Measurements from ENCODE around the gene SFMBT2. TPM values are rescaled to one million over a fixed set of nuclear protein-coding genes. Genes with fewer than 3 reads are reported as not detected.

Gene SFMBT2
- total RNA-seq, 2 donors from 2014 or later = 7.9 TPM

GRCh38 chr10:7414766-7415165 lies 3.9 kb upstream of the SFMBT2 start:
- Histone ChIP-seq H3K36me3 (no peaks in the 10 kb centered on the region), H3K4me3 (no peak overlapping the region), H3K9me3 (no peaks in the 10 kb centered on the region), H3K27ac (no peak overlapping the region), H3K27me3 (no peaks in the 10 kb centered on the region), H3K4me1 (peaks cover 0 to 21% of the 10 kb centered on the region in 2 donors)
- DNase-seq (ENCODE audit: low spot score) = no peak
- no peak for TF ChIP-seq CTCF (IDR thresholded peaks at IDR 0.05)

GRCh38 chr10:7412928-7413282 lies 2.1 kb upstream of the SFMBT2 start:
- H3K27ac ChIP-seq = no peak overlapping the region
- H3K36me3 ChIP-seq = no peaks in the 10 kb centered on the region
- peak overlapping the region; percentile 24 to 79 for H3K4me3 ChIP-seq
- no peak for TF ChIP-seq CTCF (IDR thresholded peaks at IDR 0.05)
- no peak for DNase-seq (ENCODE audit: low spot score)
- H3K27me3 ChIP-seq = no peaks in the 10 kb centered on the region
- H3K9me3 ChIP-seq = no peaks in the 10 kb centered on the region
- peaks cover 0 to 38% of the 10 kb centered on the region in 2 donors for H3K4me1 ChIP-seq

GRCh38 chr10:7412237-7412927 lies 1.5 kb upstream of the SFMBT2 start:
- Histone ChIP-seq H3K27me3 (no peaks in the 10 kb centered on the region), H3K9me3 (no peaks in the 10 kb centered on the region), H3K4me1 (peaks cover 0 to 43% of the 10 kb centered on the region in 2 donors), H3K27ac (peak overlapping the region in 1 of 2 donors; percentile 7), H3K4me3 (peak overlapping the region; percentile 24 to 79), H3K36me3 (no peaks in the 10 kb centered on the region)
- no peak for DNase-seq (ENCODE audit: low spot score)
- TF ChIP-seq CTCF (IDR thresholded peaks at IDR 0.05) = no peak

GRCh38 chr10:7411671-7412128 lies 866 bp upstream of the SFMBT2 start:
- peak overlapping the region; percentile 67 to 79 for H3K4me3 ChIP-seq
- H3K9me3 ChIP-seq = no peaks in the 10 kb centered on the region
- H3K4me1 ChIP-seq = peaks cover 0 to 50% of the 10 kb centered on the region in 2 donors
- TF ChIP-seq CTCF (IDR thresholded peaks at IDR 0.05) = no peak
- peak overlapping the region in 1 of 2 donors; percentile 23 for H3K27ac ChIP-seq
- DNase-seq (ENCODE audit: low spot score) = no peak
- no peaks in the 10 kb centered on the region for H3K36me3 ChIP-seq
- no peaks in the 10 kb centered on the region for H3K27me3 ChIP-seq

- H3K36me3 ChIP-seq = no peaks in the 10 kb centered on the region
- H3K9me3 ChIP-seq = no peaks in the 10 kb centered on the region
- peak overlapping the region; percentile 67 to 79 for H3K4me3 ChIP-seq
- peaks cover 0 to 62% of the 10 kb centered on the region in 2 donors for H3K4me1 ChIP-seq
- no peak for TF ChIP-seq CTCF (IDR thresholded peaks at IDR 0.05)
- no peak for DNase-seq (ENCODE audit: low spot score)
- no peaks in the 10 kb centered on the region for H3K27me3 ChIP-seq
- peak overlapping the region; percentile 78 to 88 for H3K27ac ChIP-seq
Observed at GRCh38 chr10:7410301-7410861, 453 bp downstream of the SFMBT2 start.

Data from right atrium auricular region (tissue), 2 donors.